MCF 10A (cell line): ENCODE measurements around the gene MYO7B. TPM values are rescaled to one million over a fixed set of nuclear protein-coding genes. Genes with fewer than 3 reads are reported as not detected.

ENCODE experiments used
- BruUV-seq: library from RNA; stranded (reverse); fragments of 400-500 nt; replicated peaks from 2 replicates; lab custom pipeline; 2021; lab: Mats Ljungman, UMichigan
- CTCF ChIA-PET: fragments of 300-600 bp; sonication (Branson Sonifier 250); formaldehyde crosslinking; extraction: SDS; loops from one replicate; lab custom pipeline; 2021; ENCODE audit warnings: antibody characterized with exemption, inconsistent platforms; lab: Yijun Ruan, JAX
- POLR2A ChIA-PET: fragments of 300-600, 350-650 bp; sonication (Branson Sonifier 250); formaldehyde crosslinking; extraction: SDS; loops from one replicate; lab custom pipeline; 2020; ENCODE audit warnings: antibody characterized with exemption, inconsistent platforms; lab: Yijun Ruan, JAX
- DNase-seq: peaks from one replicate; pipeline ENCODE4 v3.0.0-alpha.2; 2018; ENCODE audit not compliant: unreplicated experiment
- H3K27ac Mint-ChIP-seq: one replicate; pipeline ENCODE4 v1.8.0; 2022; ENCODE audit warnings: mild to moderate bottlenecking, low read depth, mixed read lengths; ENCODE audit not compliant: unreplicated experiment
- H3K27me3 Mint-ChIP-seq: one replicate; pipeline ENCODE4 v1.8.0; 2022; ENCODE audit warnings: mixed read lengths; ENCODE audit not compliant: insufficient read depth, unreplicated experiment
- H3K36me3 Mint-ChIP-seq: one replicate; pipeline ENCODE4 v1.8.0; 2022; ENCODE audit warnings: mild to moderate bottlenecking, moderate library complexity, mixed read lengths; ENCODE audit not compliant: insufficient read depth, unreplicated experiment
- H3K4me1 Mint-ChIP-seq: one replicate; pipeline ENCODE4 v1.8.0; 2022; ENCODE audit warnings: mixed read lengths; ENCODE audit not compliant: insufficient read depth, unreplicated experiment
- H3K4me3 Mint-ChIP-seq: one replicate; pipeline ENCODE4 v1.8.0; 2022; ENCODE audit warnings: mild to moderate bottlenecking, moderate library complexity, mixed read lengths; ENCODE audit not compliant: unreplicated experiment
- H3K9me3 Mint-ChIP-seq: one replicate; pipeline ENCODE4 v1.8.0; 2022; ENCODE audit warnings: mixed read lengths; ENCODE audit not compliant: unreplicated experiment
- CTCF ChIP-seq: fragments of 200-600 bp; IDR thresholded peaks from one replicate; pipeline ENCODE4 v1.8.0; 2022; ENCODE audit warnings: antibody characterized with exemption, mild to moderate bottlenecking; ENCODE audit not compliant: unreplicated experiment
- intact Hi-C: fragments of 100-400 bp; cut with micrococcal nuclease; formaldehyde crosslinking; loops from 2 replicates; pipeline ENCODE4 v1.14.1; 2022
- total RNA-seq: library from RNA; stranded (reverse); gene quantifications from 2 replicates; pipeline ENCODE4 v1.2.3, GENCODE V29; 2022

Gene MYO7B
- total RNA-seq, 1 experiment from 2014 or later = not detected

- POLR2A ChIA-PET = interaction anchor here (0.6 to 5.9 kb wide), 2 partner anchors 11 to 29 kb away, joined by 4 to 27 read pairs; partner anchors contain the start of gene IWS1
- TF ChIP-seq CTCF = no peak
- Mint-ChIP-seq H3K27ac (no peak overlapping the region), H3K36me3 (peaks cover 61% of the 10 kb centered on the region), H3K4me1 (peaks cover 15% of the 10 kb centered on the region), H3K9me3 (no peaks in the 10 kb centered on the region), H3K4me3 (no peak overlapping the region), H3K27me3 (no peaks in the 10 kb centered on the region)
- no TSS peak for BruUV-seq
- no peak for DNase-seq
- CTCF ChIA-PET = interaction anchor here (0.7 to 1.2 kb wide), 2 partner anchors 9 to 10 kb away, joined by 4 read pairs; no protein-coding TSS in a partner anchor
- intact Hi-C loops = no loop called here
Measured at GRCh38 chr2:127515383-127515915, 20.0 kb upstream of the MYO7B start.

GRCh38 chr2:127516041-127516762, 19.3 kb upstream of the MYO7B start:
- CTCF ChIA-PET = interaction anchor here (0.6 to 1.2 kb wide), 3 partner anchors 9 to 185 kb away, joined by 3 to 4 read pairs (median 3); partner anchors contain the start of gene SFT2D3
- no peak overlapping the region for H3K4me3 Mint-ChIP-seq

GRCh38 chr2:127517465-127517864, 18.0 kb upstream of the MYO7B start:
- intact Hi-C loops = no loop called here
- POLR2A ChIA-PET = interaction anchor here (0.6 to 5.9 kb wide), 4 partner anchors 9 to 13 kb away, joined by 3 to 27 read pairs (median 6); partner anchors contain the start of gene IWS1
- CTCF ChIA-PET = interaction anchor here (1.1 to 1.7 kb wide), 3 partner anchors 9 to 294 kb away, joined by 3 to 8 read pairs (median 4); no protein-coding TSS in a partner anchor
- TF ChIP-seq CTCF = no peak
- H3K4me1 Mint-ChIP-seq = peaks cover 13% of the 10 kb centered on the region
- BruUV-seq = no TSS peak
- no peak for DNase-seq
- H3K27me3 Mint-ChIP-seq = no peaks in the 10 kb centered on the region
- no peak overlapping the region for H3K27ac Mint-ChIP-seq
- H3K4me3 Mint-ChIP-seq = no peak overlapping the region
- no peaks in the 10 kb centered on the region for H3K9me3 Mint-ChIP-seq
- H3K36me3 Mint-ChIP-seq = peaks cover 56% of the 10 kb centered on the region

More at GRCh38 chr2:127516041-127516762, 19.3 kb upstream of the MYO7B start:
- Mint-ChIP-seq H3K36me3 (peaks cover 64% of the 10 kb centered on the region), H3K27ac (no peak overlapping the region), H3K27me3 (no peaks in the 10 kb centered on the region), H3K9me3 (no peaks in the 10 kb centered on the region), H3K4me1 (peaks cover 7% of the 10 kb centered on the region)
- TF ChIP-seq CTCF = no peak
- intact Hi-C loops = no loop called here
- DNase-seq = no peak
- POLR2A ChIA-PET = interaction anchor here (0.6 to 5.9 kb wide), 2 partner anchors 10 to 30 kb away, joined by 4 to 27 read pairs; partner anchors contain the start of gene IWS1
- BruUV-seq = no TSS peak

GRCh38 chr2:127520424-127520823, 15.1 kb upstream of the MYO7B start:
- H3K27me3 Mint-ChIP-seq = no peaks in the 10 kb centered on the region
- peaks cover 6% of the 10 kb centered on the region for H3K4me1 Mint-ChIP-seq
- BruUV-seq = no TSS peak
- intact Hi-C loops = loop anchor here (10.0 kb wide), 1 partner anchor 294 kb away; the partner anchor contains the start of gene WDR33
- ChIA-PET CTCF (no interaction called here), POLR2A (no interaction called here)
- H3K9me3 Mint-ChIP-seq = no peaks in the 10 kb centered on the region
- H3K27ac Mint-ChIP-seq = no peak overlapping the region
- H3K4me3 Mint-ChIP-seq = no peak overlapping the region
- H3K36me3 Mint-ChIP-seq = peaks cover 58% of the 10 kb centered on the region
- no peak for DNase-seq
- no peak for TF ChIP-seq CTCF
